ENCODE results near the gene NUDCD3.
A peak's percentile ranks its signal among the peaks of the same experiment; 100 is the strongest.

Gene NUDCD3

GRCh38 chr7:44393238-44394111 lies 97.0 kb downstream of the NUDCD3 start:
- Histone ChIP-seq H4K12ac (ENCODE audit: low read depth, low read length) (no peak overlapping the region), H2BK12ac (ENCODE audit: low read length) (no peak overlapping the region), H3K4ac (ENCODE audit: low read depth, low read length) (no peak overlapping the region), H2BK120ac (ENCODE audit: insufficient read depth, low read length, poor library complexity) (no peak overlapping the region), H3K27me3 (ENCODE audit: insufficient read depth, low read length) (no peaks in the 10 kb centered on the region), H3K18ac (ENCODE audit: low read length) (no peak overlapping the region), H3K79me1 (ENCODE audit: low read length) (no peaks in the 10 kb centered on the region), H3K4me2 (ENCODE audit: low read length) (no peak overlapping the region), H3K27ac (ENCODE audit: low read depth, low read length) (no peak overlapping the region), H4K91ac (ENCODE audit: low read depth, low read length) (no peak overlapping the region), H3K36me3 (ENCODE audit: control insufficient read depth in 1 of 2, insufficient read depth in 2 of 2, low read length in 2 of 2) (peaks cover 31 to 39% of the 10 kb centered on the region in 2 experiments), H4K8ac (ENCODE audit: low read depth, low read length) (no peak overlapping the region), H3K14ac (ENCODE audit: low read length) (no peak overlapping the region), H2BK5ac (ENCODE audit: low read depth, low read length, poor library complexity) (no peak overlapping the region), H3K9ac (ENCODE audit: low read length) (no peak overlapping the region), H2AK5ac (ENCODE audit: low read length) (no peak overlapping the region), H3K23ac (ENCODE audit: low read length) (no peak overlapping the region), H3K4me1 (ENCODE audit: control insufficient read depth in 1 of 2, insufficient read depth in 2 of 2, low read length in 2 of 2) (peaks cover 5% of the 10 kb centered on the region in 2 experiments), H3K79me2 (ENCODE audit: control insufficient read depth, insufficient read depth, low read length, poor library complexity) (no peaks in the 10 kb centered on the region), H3K4me3 (ENCODE audit: low read depth, low read length) (no peak overlapping the region), H2AFZ (ENCODE audit: insufficient read depth, low read length, poor library complexity) (no peak overlapping the region), H3K9me3 (ENCODE audit: insufficient read depth, low read depth, low read length) (no peaks in the 10 kb centered on the region)
- DNase-seq, result no peak
- WGBS (ENCODE audit: extremely low coverage, insufficient coverage, insufficient read length), result no CpG with 5 or more reads among the region's 7 CpGs

- H4K12ac ChIP-seq (ENCODE audit: low read depth, low read length), result no peak overlapping the region
- no peaks in the 10 kb centered on the region for H3K27me3 ChIP-seq (ENCODE audit: insufficient read depth, low read length)
- no peak overlapping the region for H3K9ac ChIP-seq (ENCODE audit: low read length)
- no peak overlapping the region for H2AFZ ChIP-seq (ENCODE audit: insufficient read depth, low read length, poor library complexity)
- H3K18ac ChIP-seq (ENCODE audit: low read length), result no peak overlapping the region
- no peak overlapping the region for H3K14ac ChIP-seq (ENCODE audit: low read length)
- no peak overlapping the region for H2BK120ac ChIP-seq (ENCODE audit: insufficient read depth, low read length, poor library complexity)
- no peak overlapping the region for H3K23ac ChIP-seq (ENCODE audit: low read length)
- H3K27ac ChIP-seq (ENCODE audit: low read depth, low read length), result no peak overlapping the region
- no peak overlapping the region for H3K4me3 ChIP-seq (ENCODE audit: low read depth, low read length)
- no peak for DNase-seq
- H4K91ac ChIP-seq (ENCODE audit: low read depth, low read length), result no peak overlapping the region
- no peak overlapping the region for H3K4me2 ChIP-seq (ENCODE audit: low read length)
- H3K4me1 ChIP-seq (ENCODE audit: control insufficient read depth in 1 of 2, insufficient read depth in 2 of 2, low read length in 2 of 2), result peaks cover 5% of the 10 kb centered on the region in 2 experiments
- no peak overlapping the region for H2BK5ac ChIP-seq (ENCODE audit: low read depth, low read length, poor library complexity)
- peaks cover 30 to 45% of the 10 kb centered on the region in 2 experiments for H3K36me3 ChIP-seq (ENCODE audit: control insufficient read depth in 1 of 2, insufficient read depth in 2 of 2, low read length in 2 of 2)
- no peaks in the 10 kb centered on the region for H3K79me2 ChIP-seq (ENCODE audit: control insufficient read depth, insufficient read depth, low read length, poor library complexity)
- no peaks in the 10 kb centered on the region for H3K9me3 ChIP-seq (ENCODE audit: insufficient read depth, low read depth, low read length)
- no peaks in the 10 kb centered on the region for H3K79me1 ChIP-seq (ENCODE audit: low read length)
- H2AK5ac ChIP-seq (ENCODE audit: low read length), result no peak overlapping the region
- H4K8ac ChIP-seq (ENCODE audit: low read depth, low read length), result no peak overlapping the region
- no peak overlapping the region for H2BK12ac ChIP-seq (ENCODE audit: low read length)
- H3K4ac ChIP-seq (ENCODE audit: low read depth, low read length), result no peak overlapping the region
These were observed 97.8 kb downstream of the NUDCD3 start for GRCh38 chr7:44392618-44393010.

GRCh38 chr7:44391746-44392617 lies 98.5 kb downstream of the NUDCD3 start:
- no peak overlapping the region for H3K4me2 ChIP-seq (ENCODE audit: low read length)
- H2AFZ ChIP-seq (ENCODE audit: insufficient read depth, low read length, poor library complexity), result no peak overlapping the region
- H2AK5ac ChIP-seq (ENCODE audit: low read length), result no peak overlapping the region
- peaks cover 31 to 49% of the 10 kb centered on the region in 2 experiments for H3K36me3 ChIP-seq (ENCODE audit: control insufficient read depth in 1 of 2, insufficient read depth in 2 of 2, low read length in 2 of 2)
- H3K14ac ChIP-seq (ENCODE audit: low read length), result no peak overlapping the region
- no peak overlapping the region for H4K8ac ChIP-seq (ENCODE audit: low read depth, low read length)
- no CpG with 5 or more reads among the region's 11 CpGs for WGBS (ENCODE audit: extremely low coverage, insufficient coverage, insufficient read length)
- H2BK120ac ChIP-seq (ENCODE audit: insufficient read depth, low read length, poor library complexity), result no peak overlapping the region
- H4K12ac ChIP-seq (ENCODE audit: low read depth, low read length), result no peak overlapping the region
- H3K27me3 ChIP-seq (ENCODE audit: insufficient read depth, low read length), result no peaks in the 10 kb centered on the region
- no peak overlapping the region for H3K18ac ChIP-seq (ENCODE audit: low read length)
- no peak overlapping the region for H3K9ac ChIP-seq (ENCODE audit: low read length)
- H3K79me1 ChIP-seq (ENCODE audit: low read length), result no peaks in the 10 kb centered on the region
- no peak overlapping the region for H2BK12ac ChIP-seq (ENCODE audit: low read length)
- no peak for DNase-seq
- no peak overlapping the region for H4K91ac ChIP-seq (ENCODE audit: low read depth, low read length)
- H3K79me2 ChIP-seq (ENCODE audit: control insufficient read depth, insufficient read depth, low read length, poor library complexity), result no peaks in the 10 kb centered on the region
- peaks cover 1% of the 10 kb centered on the region in 2 experiments for H3K4me1 ChIP-seq (ENCODE audit: control insufficient read depth in 1 of 2, insufficient read depth in 2 of 2, low read length in 2 of 2)
- H3K23ac ChIP-seq (ENCODE audit: low read length), result no peak overlapping the region
- no peaks in the 10 kb centered on the region for H3K9me3 ChIP-seq (ENCODE audit: insufficient read depth, low read depth, low read length)
- no peak overlapping the region for H3K4ac ChIP-seq (ENCODE audit: low read depth, low read length)
- H3K4me3 ChIP-seq (ENCODE audit: low read depth, low read length), result peak overlapping the region; percentile 14
- no peak overlapping the region for H3K27ac ChIP-seq (ENCODE audit: low read depth, low read length)
- H2BK5ac ChIP-seq (ENCODE audit: low read depth, low read length, poor library complexity), result no peak overlapping the region

GRCh38 chr7:44391171-44391570 lies 99.3 kb downstream of the NUDCD3 start:
- Histone ChIP-seq H2AK5ac (ENCODE audit: low read length) (no peak overlapping the region), H3K27me3 (ENCODE audit: insufficient read depth, low read length) (no peaks in the 10 kb centered on the region), H3K4ac (ENCODE audit: low read depth, low read length) (no peak overlapping the region), H3K4me3 (ENCODE audit: low read depth, low read length) (no peak overlapping the region), H3K27ac (ENCODE audit: low read depth, low read length) (no peak overlapping the region), H2BK120ac (ENCODE audit: insufficient read depth, low read length, poor library complexity) (no peak overlapping the region), H3K23ac (ENCODE audit: low read length) (no peak overlapping the region), H4K91ac (ENCODE audit: low read depth, low read length) (no peak overlapping the region), H4K12ac (ENCODE audit: low read depth, low read length) (no peak overlapping the region), H4K8ac (ENCODE audit: low read depth, low read length) (no peak overlapping the region), H2AFZ (ENCODE audit: insufficient read depth, low read length, poor library complexity) (no peak overlapping the region), H2BK5ac (ENCODE audit: low read depth, low read length, poor library complexity) (no peak overlapping the region), H3K36me3 (ENCODE audit: control insufficient read depth in 1 of 2, insufficient read depth in 2 of 2, low read length in 2 of 2) (peaks cover 34 to 53% of the 10 kb centered on the region in 2 experiments), H3K4me1 (ENCODE audit: control insufficient read depth in 1 of 2, insufficient read depth in 2 of 2, low read length in 2 of 2) (no peaks in the 10 kb centered on the region), H3K9me3 (ENCODE audit: insufficient read depth, low read depth, low read length) (no peaks in the 10 kb centered on the region), H3K79me1 (ENCODE audit: low read length) (no peaks in the 10 kb centered on the region), H3K4me2 (ENCODE audit: low read length) (no peak overlapping the region), H3K14ac (ENCODE audit: low read length) (no peak overlapping the region), H3K79me2 (ENCODE audit: control insufficient read depth, insufficient read depth, low read length, poor library complexity) (no peaks in the 10 kb centered on the region), H2BK12ac (ENCODE audit: low read length) (no peak overlapping the region), H3K9ac (ENCODE audit: low read length) (no peak overlapping the region), H3K18ac (ENCODE audit: low read length) (no peak overlapping the region)
- WGBS (ENCODE audit: extremely low coverage, insufficient coverage, insufficient read length), result no CpG with 5 or more reads among the region's 10 CpGs
- DNase-seq, result no peak
